ENCODE results near the gene CCL22. TPM values are rescaled to one million over a fixed set of nuclear protein-coding genes. Genes with fewer than 3 reads are reported as not detected.

CCL22 gene
- total and polyA plus RNA-seq, 4 donors = 0.10 to 0.14 TPM; not detected in 2

DNA sequence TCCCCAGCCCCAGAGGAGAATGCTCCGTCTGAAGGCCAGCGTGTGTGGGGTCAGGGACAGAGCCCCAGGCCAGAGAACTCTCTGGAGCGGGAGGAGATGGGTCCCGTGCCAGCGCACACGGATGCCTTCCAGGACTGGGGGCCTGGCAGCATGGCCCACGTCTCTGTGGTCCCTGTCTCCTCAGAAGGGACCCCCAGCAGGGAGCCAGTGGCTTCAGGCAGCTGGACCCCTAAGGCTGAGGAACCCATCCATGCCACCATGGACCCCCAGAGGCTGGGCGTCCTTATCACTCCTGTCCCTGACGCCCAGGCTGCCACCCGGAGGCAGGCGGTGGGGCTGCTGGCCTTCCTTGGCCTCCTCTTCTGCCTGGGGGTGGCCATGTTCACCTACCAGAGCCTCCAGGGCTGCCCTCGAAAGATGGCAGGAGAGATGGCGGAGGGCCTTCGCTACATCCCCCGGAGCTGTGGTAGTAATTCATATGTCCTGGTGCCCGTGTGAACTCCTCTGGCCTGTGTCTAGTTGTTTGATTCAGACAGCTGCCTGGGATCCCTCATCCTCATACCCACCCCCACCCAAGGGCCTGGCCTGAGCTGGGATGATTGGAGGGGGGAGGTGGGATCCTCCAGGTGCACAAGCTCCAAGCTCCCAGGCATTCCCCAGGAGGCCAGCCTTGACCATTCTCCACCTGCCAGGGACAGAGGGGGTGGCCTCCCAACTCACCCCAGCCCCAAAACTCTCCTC, 24.1 kb downstream of the CCL22 start:
- Histone ChIP-seq H3K4me1 (ENCODE audit: control insufficient read depth, insufficient read depth, low read length) (peaks cover 18% of the 10 kb centered on the region), H3K27ac (ENCODE audit: low read depth, low read length) (no peak overlapping the region), H3K9me3 (ENCODE audit: control insufficient read depth, insufficient read depth, low read length) (no peaks in the 10 kb centered on the region), H3K4me3 (ENCODE audit: low read depth, low read length) (no peak overlapping the region), H3K36me3 (ENCODE audit: control insufficient read depth, insufficient read depth, low read length) (peaks cover 40% of the 10 kb centered on the region), H3K27me3 (ENCODE audit: control insufficient read depth, insufficient read depth, low read length) (no peaks in the 10 kb centered on the region)
- no peak for DNase-seq (ENCODE audit: low read depth in 4 of 6, low spot score in 6 of 6)
- WGBS (ENCODE audit: insufficient coverage) = 94% methylated on average over 11 of the region's 16 CpGs

GRCh38 chr16:57383276-57384247, 25.0 kb downstream of the CCL22 start:
- Histone ChIP-seq H3K4me3 (ENCODE audit: low read depth, low read length) (no peak overlapping the region), H3K9me3 (ENCODE audit: control insufficient read depth, insufficient read depth, low read length) (no peaks in the 10 kb centered on the region), H3K27ac (ENCODE audit: low read depth, low read length) (no peak overlapping the region), H3K4me1 (ENCODE audit: control insufficient read depth, insufficient read depth, low read length) (peaks cover 18% of the 10 kb centered on the region), H3K27me3 (ENCODE audit: control insufficient read depth, insufficient read depth, low read length) (no peaks in the 10 kb centered on the region), H3K36me3 (ENCODE audit: control insufficient read depth, insufficient read depth, low read length) (peaks cover 40% of the 10 kb centered on the region)
- DNase-seq (ENCODE audit: low read depth in 4 of 6, low spot score in 6 of 6) = no peak
- WGBS (ENCODE audit: insufficient coverage) = 72% methylated on average over 5 of the region's 8 CpGs

DNA sequence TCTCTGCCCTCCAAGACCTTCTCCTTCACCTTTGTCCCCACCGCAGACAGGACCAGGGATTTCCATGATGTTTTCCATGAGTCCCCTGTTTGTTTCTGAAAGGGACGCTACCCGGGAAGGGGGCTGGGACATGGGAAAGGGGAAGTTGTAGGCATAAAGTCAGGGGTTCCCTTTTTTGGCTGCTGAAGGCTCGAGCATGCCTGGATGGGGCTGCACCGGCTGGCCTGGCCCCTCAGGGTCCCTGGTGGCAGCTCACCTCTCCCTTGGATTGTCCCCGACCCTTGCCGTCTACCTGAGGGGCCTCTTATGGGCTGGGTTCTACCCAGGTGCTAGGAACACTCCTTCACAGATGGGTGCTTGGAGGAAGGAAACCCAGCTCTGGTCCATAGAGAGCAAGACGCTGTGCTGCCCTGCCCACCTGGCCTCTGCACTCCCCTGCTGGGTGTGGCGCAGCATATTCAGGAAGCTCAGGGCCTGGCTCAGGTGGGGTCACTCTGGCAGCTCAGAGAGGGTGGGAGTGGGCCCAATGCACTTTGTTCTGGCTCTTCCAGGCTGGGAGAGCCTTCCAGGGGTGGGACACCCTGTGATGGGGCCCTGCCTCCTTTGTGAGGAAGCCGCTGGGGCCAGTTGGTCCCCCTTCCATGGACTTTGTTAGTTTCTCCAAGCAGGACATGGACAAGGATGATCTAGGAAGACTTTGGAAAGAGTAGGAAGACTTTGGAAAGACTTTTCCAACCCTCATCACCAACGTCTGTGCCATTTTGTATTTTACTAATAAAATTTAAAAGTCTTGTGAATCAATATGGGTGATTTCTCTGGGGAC, 25.9 kb downstream of the CCL22 start:
- no peaks in the 10 kb centered on the region for H3K9me3 ChIP-seq (ENCODE audit: control insufficient read depth, insufficient read depth, low read length)
- no peaks in the 10 kb centered on the region for H3K27me3 ChIP-seq (ENCODE audit: control insufficient read depth, insufficient read depth, low read length)
- peaks cover 37% of the 10 kb centered on the region for H3K36me3 ChIP-seq (ENCODE audit: control insufficient read depth, insufficient read depth, low read length)
- no peak for DNase-seq (ENCODE audit: low read depth in 4 of 6, low spot score in 6 of 6)
- H3K27ac ChIP-seq (ENCODE audit: low read depth, low read length) = no peak overlapping the region
- peaks cover 18% of the 10 kb centered on the region for H3K4me1 ChIP-seq (ENCODE audit: control insufficient read depth, insufficient read depth, low read length)
- no peak overlapping the region for H3K4me3 ChIP-seq (ENCODE audit: low read depth, low read length)
- 74% methylated on average over 8 of the region's 11 CpGs for WGBS (ENCODE audit: insufficient coverage)

GRCh38 chr16:57385083-57385482, 26.5 kb downstream of the CCL22 start:
- whole genome bisulfite sequencing (ENCODE audit: insufficient coverage) = 72% methylated on average over 4 of the region's 5 CpGs
- peaks cover 18% of the 10 kb centered on the region for H3K4me1 ChIP-seq (ENCODE audit: control insufficient read depth, insufficient read depth, low read length)
- H3K36me3 ChIP-seq (ENCODE audit: control insufficient read depth, insufficient read depth, low read length) = peaks cover 32% of the 10 kb centered on the region
- H3K27me3 ChIP-seq (ENCODE audit: control insufficient read depth, insufficient read depth, low read length) = no peaks in the 10 kb centered on the region
- H3K4me3 ChIP-seq (ENCODE audit: low read depth, low read length) = no peak overlapping the region
- DNase-seq (ENCODE audit: low read depth in 4 of 6, low spot score in 6 of 6) = no peak
- H3K9me3 ChIP-seq (ENCODE audit: control insufficient read depth, insufficient read depth, low read length) = no peaks in the 10 kb centered on the region
- H3K27ac ChIP-seq (ENCODE audit: low read depth, low read length) = no peak overlapping the region

GRCh38 chr16:57386381-57386951, 27.9 kb downstream of the CCL22 start:
- WGBS (ENCODE audit: insufficient coverage) = 47% methylated on average over 3 of the region's 5 CpGs
- Histone ChIP-seq H3K4me1 (ENCODE audit: control insufficient read depth, insufficient read depth, low read length) (peaks cover 12% of the 10 kb centered on the region), H3K9me3 (ENCODE audit: control insufficient read depth, insufficient read depth, low read length) (no peaks in the 10 kb centered on the region), H3K27ac (ENCODE audit: low read depth, low read length) (no peak overlapping the region), H3K4me3 (ENCODE audit: low read depth, low read length) (no peak overlapping the region), H3K27me3 (ENCODE audit: control insufficient read depth, insufficient read depth, low read length) (no peaks in the 10 kb centered on the region), H3K36me3 (ENCODE audit: control insufficient read depth, insufficient read depth, low read length) (peaks cover 24% of the 10 kb centered on the region)
- peak in 2 of 6 donors; percentile 41 to 58 for DNase-seq (ENCODE audit: low read depth in 4 of 6, low spot score in 6 of 6)

GRCh38 chr16:57387598-57388354, 29.2 kb downstream of the CCL22 start:
- H3K27ac ChIP-seq (ENCODE audit: low read depth, low read length) = no peak overlapping the region
- WGBS (ENCODE audit: insufficient coverage) = 86% methylated on average over 2 of the region's 3 CpGs
- peaks cover 12% of the 10 kb centered on the region for H3K36me3 ChIP-seq (ENCODE audit: control insufficient read depth, insufficient read depth, low read length)
- peaks cover 12% of the 10 kb centered on the region for H3K4me1 ChIP-seq (ENCODE audit: control insufficient read depth, insufficient read depth, low read length)
- no peak overlapping the region for H3K4me3 ChIP-seq (ENCODE audit: low read depth, low read length)
- no peak for DNase-seq (ENCODE audit: low read depth in 4 of 6, low spot score in 6 of 6)
- no peaks in the 10 kb centered on the region for H3K27me3 ChIP-seq (ENCODE audit: control insufficient read depth, insufficient read depth, low read length)
- H3K9me3 ChIP-seq (ENCODE audit: control insufficient read depth, insufficient read depth, low read length) = no peaks in the 10 kb centered on the region

GRCh38 chr16:57388359-57389086, 29.9 kb downstream of the CCL22 start:
- 92% methylated on average over 7 of the region's 7 CpGs for WGBS (ENCODE audit: insufficient coverage)
- peaks cover 4% of the 10 kb centered on the region for H3K36me3 ChIP-seq (ENCODE audit: control insufficient read depth, insufficient read depth, low read length)
- no peaks in the 10 kb centered on the region for H3K9me3 ChIP-seq (ENCODE audit: control insufficient read depth, insufficient read depth, low read length)

DNA sequence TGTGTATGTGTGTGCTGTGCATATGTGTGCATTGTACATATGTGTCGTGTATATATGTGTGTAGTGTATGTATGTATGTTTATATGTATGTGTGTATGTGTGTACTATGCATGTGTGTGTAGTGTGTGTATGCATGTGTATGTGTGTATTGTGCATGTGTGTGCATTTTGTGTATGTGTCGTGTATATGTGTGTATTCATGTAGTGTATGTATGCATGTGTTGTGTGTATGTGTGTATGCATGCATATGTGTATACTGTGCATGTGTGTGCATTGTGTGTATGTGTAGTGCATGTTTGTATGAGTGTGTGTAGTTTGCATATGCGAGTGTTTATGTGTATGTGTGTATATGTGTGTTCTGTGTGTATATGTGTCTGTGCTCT, 30.5 kb downstream of the CCL22 start:
- Histone ChIP-seq H3K9me3 (ENCODE audit: control insufficient read depth, insufficient read depth, low read length) (no peaks in the 10 kb centered on the region), H3K4me1 (ENCODE audit: control insufficient read depth, insufficient read depth, low read length) (peaks cover 12% of the 10 kb centered on the region), H3K4me3 (ENCODE audit: low read depth, low read length) (no peak overlapping the region), H3K27ac (ENCODE audit: low read depth, low read length) (no peak overlapping the region), H3K27me3 (ENCODE audit: control insufficient read depth, insufficient read depth, low read length) (no peaks in the 10 kb centered on the region), H3K36me3 (ENCODE audit: control insufficient read depth, insufficient read depth, low read length) (peaks cover 4% of the 10 kb centered on the region)
- 90% methylated on average over 3 of the region's 3 CpGs for WGBS (ENCODE audit: insufficient coverage)
- no peak for DNase-seq (ENCODE audit: low read depth in 4 of 6, low spot score in 6 of 6)

More at GRCh38 chr16:57388359-57389086, 29.9 kb downstream of the CCL22 start:
- Histone ChIP-seq H3K4me1 (ENCODE audit: control insufficient read depth, insufficient read depth, low read length) (peaks cover 12% of the 10 kb centered on the region), H3K27me3 (ENCODE audit: control insufficient read depth, insufficient read depth, low read length) (no peaks in the 10 kb centered on the region), H3K4me3 (ENCODE audit: low read depth, low read length) (no peak overlapping the region), H3K27ac (ENCODE audit: low read depth, low read length) (no peak overlapping the region)
- no peak for DNase-seq (ENCODE audit: low read depth in 4 of 6, low spot score in 6 of 6)
